ENCODE measurements around the gene AXL.
"Not testable (repeated sequence)": the region's sequence is repeated elsewhere in the genome, so short reads cannot be mapped to it uniquely, and the experiment has no call there.

AXL gene

DNA sequence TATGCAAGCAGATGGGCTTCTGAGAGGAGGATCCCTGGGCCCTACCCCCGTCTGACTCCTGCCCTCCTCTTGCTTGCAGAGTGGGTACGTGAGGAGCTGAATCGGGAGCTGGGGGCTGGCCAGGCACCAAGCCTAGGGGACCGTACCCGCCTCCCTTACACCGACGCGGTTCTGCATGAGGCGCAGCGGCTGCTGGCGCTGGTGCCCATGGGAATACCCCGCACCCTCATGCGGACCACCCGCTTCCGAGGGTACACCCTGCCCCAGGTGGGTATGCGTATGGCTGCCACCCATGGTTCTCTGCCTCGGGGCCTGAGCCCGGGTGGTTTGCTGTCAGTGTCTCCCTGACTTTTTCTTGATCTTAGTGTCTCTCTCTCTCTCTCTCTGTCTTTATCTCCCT, 15.7 kb upstream of the AXL start:
- Histone ChIP-seq H3K27me3 (ENCODE audit: control insufficient read depth, low read length) (0 out of 2 replicates have a peak, but pooled peaks cover 2% of the 10 kb centered on the region), H3K4me3 (ENCODE audit: low read length) (no peak overlapping the region), H3K36me3 (ENCODE audit: control insufficient read depth, low read length) (no peaks in the 10 kb centered on the region), H3F3A (ENCODE audit: control insufficient read depth, insufficient read depth) (no peaks in the 10 kb centered on the region), H3K9me3 (ENCODE audit: control insufficient read depth, insufficient read depth, low read length) (no peaks in the 10 kb centered on the region), H3K4me1 (ENCODE audit: control insufficient read depth, low read length) (no peaks in the 10 kb centered on the region), H3K27ac (ENCODE audit: low read depth, low read length) (no peak overlapping the region), H3K4me2 (ENCODE audit: low read length) (no peak overlapping the region), H3K9me2 (replicated peaks; ENCODE audit: control insufficient read depth, low read length) (no peaks in the 10 kb centered on the region), H4K20me1 (ENCODE audit: control insufficient read depth, insufficient read depth, low read depth, low read length) (no peaks in the 10 kb centered on the region), H3K79me2 (ENCODE audit: control insufficient read depth, low read length) (no peaks in the 10 kb centered on the region)
- TF ChIP-seq CTCF (IDR thresholded peaks at IDR 0.05; ENCODE audit: low read depth, low read length, poor library complexity, severe bottlenecking) (no peak), EZH2phosphoT487 (IDR thresholded peaks at IDR 0.05; ENCODE audit: borderline replicate concordance, low read length) (no peak)

DNA sequence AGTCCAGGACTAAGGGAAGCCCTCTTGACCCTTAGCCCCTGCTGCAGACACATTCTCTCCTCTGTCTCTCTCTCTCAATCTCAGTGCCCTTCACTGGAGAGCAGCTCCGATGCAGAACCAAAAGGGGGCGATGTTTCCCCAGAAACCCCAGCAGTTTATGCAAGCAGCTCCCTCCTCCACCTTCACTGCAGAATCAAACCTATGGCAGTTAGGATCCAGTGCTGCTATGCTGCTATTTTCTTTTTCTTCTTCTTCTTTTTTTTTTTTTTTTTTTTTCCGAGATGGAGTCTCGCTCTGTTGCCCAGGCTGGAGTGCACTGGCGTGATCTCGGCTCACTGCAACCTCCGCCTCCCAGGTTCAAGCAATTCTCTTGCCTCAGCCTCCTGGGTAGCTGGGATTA, 14.7 kb upstream of the AXL start:
- H3K79me2 ChIP-seq (ENCODE audit: control insufficient read depth, low read length); H3K4me3 ChIP-seq (ENCODE audit: low read length); H3K9me3 ChIP-seq (ENCODE audit: control insufficient read depth, insufficient read depth, low read length); H3F3A ChIP-seq (ENCODE audit: control insufficient read depth, insufficient read depth); H3K27ac ChIP-seq (ENCODE audit: low read depth, low read length); H3K36me3 ChIP-seq (ENCODE audit: control insufficient read depth, low read length); H3K27me3 ChIP-seq (ENCODE audit: control insufficient read depth, low read length); H4K20me1 ChIP-seq (ENCODE audit: control insufficient read depth, insufficient read depth, low read depth, low read length); H3K9me2 ChIP-seq (replicated peaks; ENCODE audit: control insufficient read depth, low read length); H3K4me1 ChIP-seq (ENCODE audit: control insufficient read depth, low read length); H3K4me2 ChIP-seq (ENCODE audit: low read length): not testable (repeated sequence)
- TF ChIP-seq CTCF (IDR thresholded peaks at IDR 0.05; ENCODE audit: low read depth, low read length, poor library complexity, severe bottlenecking) = peak; percentile 82

- Histone ChIP-seq H3K9me2 (replicated peaks; ENCODE audit: control insufficient read depth, low read length) (no peaks in the 10 kb centered on the region), H3F3A (ENCODE audit: control insufficient read depth, insufficient read depth) (no peaks in the 10 kb centered on the region), H4K20me1 (ENCODE audit: control insufficient read depth, insufficient read depth, low read depth, low read length) (no peaks in the 10 kb centered on the region), H3K27ac (ENCODE audit: low read depth, low read length) (no peak overlapping the region), H3K4me2 (ENCODE audit: low read length) (no peak overlapping the region), H3K79me2 (ENCODE audit: control insufficient read depth, low read length) (no peaks in the 10 kb centered on the region), H3K36me3 (ENCODE audit: control insufficient read depth, low read length) (no peaks in the 10 kb centered on the region), H3K9me3 (ENCODE audit: control insufficient read depth, insufficient read depth, low read length) (no peaks in the 10 kb centered on the region), H3K4me1 (ENCODE audit: control insufficient read depth, low read length) (no peaks in the 10 kb centered on the region), H3K4me3 (ENCODE audit: low read length) (no peak overlapping the region), H3K27me3 (ENCODE audit: control insufficient read depth, low read length) (0 out of 2 replicates have a peak, but pooled peaks cover 1% of the 10 kb centered on the region)
- TF ChIP-seq EZH2phosphoT487 (IDR thresholded peaks at IDR 0.05; ENCODE audit: borderline replicate concordance, low read length) (no peak), CTCF (IDR thresholded peaks at IDR 0.05; ENCODE audit: low read depth, low read length, poor library complexity, severe bottlenecking) (no peak)
Observed at GRCh38 chr19:41205995-41206394, 13.0 kb upstream of the AXL start.

DNA sequence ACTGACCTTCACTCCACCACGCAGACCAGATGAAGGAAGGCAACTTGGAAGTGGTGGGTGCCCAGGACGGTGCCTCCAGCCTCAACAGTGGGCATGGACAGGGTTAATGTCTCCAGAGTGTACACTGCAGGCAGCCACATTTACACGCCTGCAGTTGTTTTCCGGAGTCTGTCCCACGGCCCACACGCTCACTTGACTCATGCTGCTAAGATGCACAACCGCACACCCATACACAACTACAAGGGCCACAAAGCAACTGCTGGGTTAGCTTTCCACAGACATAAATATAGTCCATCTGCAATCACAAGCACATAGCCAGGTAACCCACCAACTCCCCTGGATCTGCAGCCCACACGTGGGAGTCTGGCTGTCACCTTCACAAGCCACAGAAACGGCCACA, 12.6 kb upstream of the AXL start:
- Histone ChIP-seq H3K27me3 (ENCODE audit: control insufficient read depth, low read length) (no peaks in the 10 kb centered on the region), H3K9me3 (ENCODE audit: control insufficient read depth, insufficient read depth, low read length) (no peaks in the 10 kb centered on the region), H3K4me2 (ENCODE audit: low read length) (no peak overlapping the region), H3F3A (ENCODE audit: control insufficient read depth, insufficient read depth) (no peaks in the 10 kb centered on the region), H3K4me1 (ENCODE audit: control insufficient read depth, low read length) (no peaks in the 10 kb centered on the region), H3K4me3 (ENCODE audit: low read length) (no peak overlapping the region), H4K20me1 (ENCODE audit: control insufficient read depth, insufficient read depth, low read depth, low read length) (no peaks in the 10 kb centered on the region), H3K27ac (ENCODE audit: low read depth, low read length) (no peak overlapping the region), H3K9me2 (replicated peaks; ENCODE audit: control insufficient read depth, low read length) (no peaks in the 10 kb centered on the region), H3K79me2 (ENCODE audit: control insufficient read depth, low read length) (no peaks in the 10 kb centered on the region), H3K36me3 (ENCODE audit: control insufficient read depth, low read length) (no peaks in the 10 kb centered on the region)
- TF ChIP-seq CTCF (IDR thresholded peaks at IDR 0.05; ENCODE audit: low read depth, low read length, poor library complexity, severe bottlenecking) = no peak

Measured in DOHH2 (cell line).